Activated T-helper 1 cell treated with anti-CD3 and anti-CD28 coated beads, Interleukin-12 subunit alpha, Interleukin-12 subunit beta, Interleukin-2, Interleukin-4 antibody, amounts not matched to agents 30 ng/mL and 10 ng/mL and 1 ng/mL, durations not matched to agents 14 hours and 24 hours and 36 hours (primary cell): ENCODE results near the gene SNX32. TPM values are rescaled to one million over a fixed set of nuclear protein-coding genes. Genes with fewer than 3 reads are reported as not detected.

Experiments used
- DNase-seq: peaks from one replicate; pipeline ENCODE4 v3.0.0; 2021; ENCODE audit warnings: low spot score
- H3K27ac Mint-ChIP-seq: one replicate; pipeline ENCODE4 v1.8.0; 2021; ENCODE audit warnings: mild to moderate bottlenecking, mixed read lengths
- H3K27me3 Mint-ChIP-seq: one replicate; pipeline ENCODE4 v1.8.0; 2022; ENCODE audit warnings: mild to moderate bottlenecking, moderate library complexity, mixed read lengths; ENCODE audit not compliant: insufficient read depth
- H3K36me3 Mint-ChIP-seq: one replicate; pipeline ENCODE4 v1.8.0; 2021; ENCODE audit warnings: low read depth, mixed read lengths
- H3K4me1 Mint-ChIP-seq: one replicate; pipeline ENCODE4 v1.8.0; 2021; ENCODE audit warnings: low read depth, mixed read lengths
- H3K4me3 Mint-ChIP-seq: one replicate; pipeline ENCODE4 v1.8.0; 2021; ENCODE audit warnings: mild to moderate bottlenecking, moderate library complexity, mixed read lengths
- H3K9me3 Mint-ChIP-seq: one replicate; pipeline ENCODE4 v1.8.0; 2021; ENCODE audit warnings: mixed read lengths
- intact Hi-C: fragments of 100-400 bp; cut with micrococcal nuclease; formaldehyde crosslinking; loops from one replicate; pipeline ENCODE4 v1.15.1; 2024
- total RNA-seq: library from RNA; stranded (reverse); gene quantifications from 2 replicates; pipeline ENCODE4 v1.2.3, GENCODE V29; 2022

SNX32 gene
- total RNA-seq, 1 donor from 2014 or later = 1.6 TPM

- DNase-seq = peak; percentile 98
- peak within 1 kb of the TSS; percentile 98 for H3K4me3 Mint-ChIP-seq
- peaks cover 61% of the 10 kb centered on the region for H3K4me1 Mint-ChIP-seq
- H3K9me3 Mint-ChIP-seq = no peaks in the 10 kb centered on the region
- peak within 1 kb of the TSS; percentile 99 for H3K27ac Mint-ChIP-seq
- no peaks in the 10 kb centered on the region for H3K27me3 Mint-ChIP-seq
- intact Hi-C loops = loop anchor here (1.0 to 10.0 kb wide), 10 partner anchors 25 to 1547 kb away; partner anchors contain the start of genes B4GAT1, BRMS1, FOSL1 and PPP1CA
- peaks cover 46% of the 10 kb centered on the region for H3K36me3 Mint-ChIP-seq
Measured at GRCh38 chr11:65857853-65858680, 24.3 kb downstream of the SNX32 start, which contains the start of gene CFL1. CFL1 (minus strand) TSS chr11:65858180; CDS start chr11:65858099, 81 bp downstream.

- Mint-ChIP-seq H3K4me1 (peaks cover 56% of the 10 kb centered on the region), H3K27me3 (no peaks in the 10 kb centered on the region), H3K36me3 (peaks cover 44% of the 10 kb centered on the region), H3K4me3 (peak overlapping the region; percentile 96), H3K27ac (peak overlapping the region; percentile 99), H3K9me3 (no peaks in the 10 kb centered on the region)
- DNase-seq = no peak
- intact Hi-C loops = loop anchor here (1.0 to 10.0 kb wide), 16 partner anchors 25 to 1546 kb away; partner anchors contain the start of genes B4GAT1, BRMS1, C11orf68 and DRAP1
Measured at GRCh38 chr11:65858681-65859087, 24.9 kb downstream of the SNX32 start.

GRCh38 chr11:65859095-65859811 is 25.5 kb downstream of the SNX32 start:
- no peaks in the 10 kb centered on the region for H3K9me3 Mint-ChIP-seq
- peaks cover 42% of the 10 kb centered on the region for H3K36me3 Mint-ChIP-seq
- intact Hi-C loops = loop anchor here (1.0 to 10.0 kb wide), 11 partner anchors 41 to 1546 kb away; partner anchors contain the start of genes B4GAT1, BRMS1, C11orf68 and DRAP1
- peaks cover 50% of the 10 kb centered on the region for H3K4me1 Mint-ChIP-seq
- H3K27ac Mint-ChIP-seq = peak overlapping the region; percentile 99
- peak overlapping the region; percentile 96 for H3K4me3 Mint-ChIP-seq
- no peaks in the 10 kb centered on the region for H3K27me3 Mint-ChIP-seq
- peak; percentile 97 for DNase-seq

- Mint-ChIP-seq H3K4me3 (peak overlapping the region; percentile 96), H3K27ac (peak overlapping the region; percentile 99), H3K27me3 (no peaks in the 10 kb centered on the region), H3K4me1 (peaks cover 44% of the 10 kb centered on the region), H3K36me3 (peaks cover 37% of the 10 kb centered on the region), H3K9me3 (no peaks in the 10 kb centered on the region)
- intact Hi-C loops = loop anchor here (1.0 to 10.0 kb wide), 18 partner anchors 13 to 1545 kb away; partner anchors contain the start of genes AP5B1, B4GAT1, BANF1 and BRMS1
- no peak for DNase-seq
Measured at GRCh38 chr11:65859812-65860277, 26.1 kb downstream of the SNX32 start.

- peak within 1 kb of the TSS; percentile 99 for H3K27ac Mint-ChIP-seq
- peaks cover 38% of the 10 kb centered on the region for H3K36me3 Mint-ChIP-seq
- no peaks in the 10 kb centered on the region for H3K27me3 Mint-ChIP-seq
- DNase-seq = peak; percentile 94
- no peaks in the 10 kb centered on the region for H3K9me3 Mint-ChIP-seq
- peaks cover 38% of the 10 kb centered on the region for H3K4me1 Mint-ChIP-seq
- peak within 1 kb of the TSS; percentile 96 for H3K4me3 Mint-ChIP-seq
- intact Hi-C loops = loop anchor here (1.0 kb wide), 7 partner anchors 13 to 192 kb away; partner anchors contain the start of genes AP5B1, BANF1, EIF1AD and FIBP
Measured at GRCh38 chr11:65860278-65861164, 26.8 kb downstream of the SNX32 start, which contains the start of gene MUS81. MUS81 (plus strand) TSS chr11:65860433; CDS start chr11:65860754, 321 bp downstream.

- Mint-ChIP-seq H3K4me3 (peak overlapping the region; percentile 96), H3K27ac (peak overlapping the region; percentile 89), H3K27me3 (no peaks in the 10 kb centered on the region), H3K36me3 (peaks cover 32% of the 10 kb centered on the region), H3K9me3 (no peaks in the 10 kb centered on the region), H3K4me1 (peaks cover 32% of the 10 kb centered on the region)
- DNase-seq = no peak
- intact Hi-C loops = no loop called here
Measured at GRCh38 chr11:65861165-65861505, 27.4 kb downstream of the SNX32 start.

- intact Hi-C loops = no loop called here
- Mint-ChIP-seq H3K36me3 (peaks cover 27% of the 10 kb centered on the region), H3K4me3 (peak overlapping the region; percentile 96), H3K27me3 (no peaks in the 10 kb centered on the region), H3K9me3 (no peaks in the 10 kb centered on the region), H3K27ac (peak overlapping the region; percentile 89), H3K4me1 (peaks cover 27% of the 10 kb centered on the region)
- no peak for DNase-seq
Measured at GRCh38 chr11:65861533-65862183, 27.9 kb downstream of the SNX32 start.

GRCh38 chr11:65862191-65862735 is 28.5 kb downstream of the SNX32 start:
- Mint-ChIP-seq H3K36me3 (peaks cover 28% of the 10 kb centered on the region), H3K4me3 (peak overlapping the region; percentile 96), H3K27me3 (no peaks in the 10 kb centered on the region), H3K27ac (no peak overlapping the region), H3K9me3 (no peaks in the 10 kb centered on the region), H3K4me1 (peaks cover 24% of the 10 kb centered on the region)
- DNase-seq = no peak
- intact Hi-C loops = no loop called here

DNA sequence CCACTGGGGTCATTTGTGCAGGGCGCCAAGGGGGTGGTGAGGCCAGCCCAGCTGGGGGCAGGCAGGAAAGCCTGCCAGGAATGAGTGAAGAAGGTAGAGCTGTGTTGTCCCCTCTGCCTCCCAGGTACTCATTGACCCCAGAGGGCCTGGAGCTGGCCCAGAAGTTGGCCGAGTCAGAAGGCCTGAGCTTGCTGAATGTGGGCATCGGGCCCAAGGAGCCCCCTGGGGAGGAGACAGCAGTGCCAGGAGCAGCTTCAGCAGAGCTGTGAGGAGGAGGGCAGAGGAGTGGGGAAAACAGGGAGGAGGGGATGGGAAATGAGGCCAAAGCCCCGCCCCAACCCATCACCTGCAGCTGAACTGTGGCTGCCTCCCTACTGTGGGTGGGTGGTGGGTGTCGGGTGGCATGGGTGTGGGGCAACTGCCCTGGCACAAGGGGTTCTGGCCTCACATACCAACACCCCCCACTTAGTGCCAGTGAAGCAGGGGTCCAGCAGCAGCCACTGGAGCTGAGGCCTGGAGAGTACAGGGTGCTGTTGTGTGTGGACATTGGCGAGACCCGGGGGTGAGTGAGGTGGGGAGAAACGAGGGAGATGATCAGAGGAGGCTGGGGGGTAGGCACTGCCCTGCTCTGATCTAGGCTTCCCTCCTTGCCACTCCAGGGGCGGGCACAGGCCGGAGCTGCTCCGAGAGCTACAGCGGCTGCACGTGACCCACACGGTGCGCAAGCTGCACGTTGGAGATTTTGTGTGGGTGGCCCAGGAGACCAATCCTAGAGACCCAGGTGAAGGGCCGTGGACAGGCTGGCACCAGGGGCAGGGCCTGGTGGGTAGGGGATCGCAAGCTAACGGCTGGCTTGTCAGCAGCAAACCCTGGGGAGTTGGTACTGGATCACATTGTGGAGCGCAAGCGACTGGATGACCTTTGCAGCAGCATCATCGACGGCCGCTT is 29.5 kb downstream of the SNX32 start:
- Mint-ChIP-seq H3K27ac (no peak overlapping the region), H3K36me3 (peaks cover 30% of the 10 kb centered on the region)

DNA sequence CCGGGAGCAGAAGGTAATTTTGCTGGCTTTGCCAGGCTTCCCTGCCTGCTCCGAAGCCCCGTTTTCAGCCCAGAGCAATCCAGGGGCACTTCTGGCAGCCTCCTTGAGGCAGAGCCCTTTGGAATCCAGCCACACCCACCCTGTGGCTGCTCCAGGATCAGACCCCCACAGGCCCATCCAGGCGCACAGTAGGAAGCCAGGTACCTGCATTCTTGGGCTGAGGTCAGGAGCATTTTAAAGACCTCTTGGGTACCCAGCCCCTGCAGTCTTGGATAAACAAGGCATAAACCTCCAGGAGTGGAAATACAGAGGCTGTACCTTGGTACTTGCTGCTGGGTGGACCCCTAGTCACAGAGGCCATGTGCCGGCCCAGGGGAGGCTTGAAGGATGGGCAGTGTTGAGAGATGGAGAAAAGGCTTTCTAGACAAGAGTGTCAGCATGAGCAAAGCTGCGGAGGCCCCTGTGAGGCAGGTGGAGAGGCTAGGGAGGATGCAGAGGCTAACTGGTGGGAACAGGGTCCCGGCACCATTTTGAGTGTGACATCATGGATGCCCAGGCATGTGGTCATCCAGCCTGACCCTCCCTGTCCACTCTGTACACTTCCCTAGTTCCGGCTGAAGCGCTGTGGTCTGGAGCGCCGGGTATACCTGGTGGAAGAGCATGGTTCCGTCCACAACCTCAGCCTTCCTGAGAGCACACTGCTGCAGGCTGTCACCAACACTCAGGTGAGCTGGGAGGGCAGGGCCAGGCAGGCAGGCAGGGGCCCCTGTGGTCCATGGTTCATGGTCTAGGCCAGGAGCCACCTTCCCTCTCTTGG is 30.3 kb downstream of the SNX32 start:
- Mint-ChIP-seq H3K4me3 (no peak overlapping the region), H3K9me3 (no peaks in the 10 kb centered on the region), H3K27ac (no peak overlapping the region), H3K36me3 (peaks cover 30% of the 10 kb centered on the region), H3K27me3 (no peaks in the 10 kb centered on the region), H3K4me1 (peaks cover 15% of the 10 kb centered on the region)
- intact Hi-C loops = no loop called here
- no peak for DNase-seq

More for the DNA sequence above, 29.5 kb downstream of the SNX32 start:
- no peak for DNase-seq
- H3K4me1 Mint-ChIP-seq = peaks cover 24% of the 10 kb centered on the region
- H3K27me3 Mint-ChIP-seq = no peaks in the 10 kb centered on the region
- H3K9me3 Mint-ChIP-seq = no peaks in the 10 kb centered on the region
- intact Hi-C loops = no loop called here
- peak overlapping the region; percentile 73 for H3K4me3 Mint-ChIP-seq
